Measurements from ENCODE around the gene NTRK3. TPM values are rescaled to one million over a fixed set of nuclear protein-coding genes. Genes with fewer than 3 reads are reported as not detected.

NTRK3 gene
- total RNA-seq, 1 donor from 2014 or later, result not detected

GRCh38 chr15:88238618-88239430 lies 17.7 kb downstream of the NTRK3 start:
- DNase-seq (ENCODE audit: low spot score, unreplicated experiment), result no peak
- Mint-ChIP-seq H3K27ac (peak overlapping the region; percentile 47), H3K27me3 (peaks cover 9% of the 10 kb centered on the region), H3K36me3 (ENCODE audit: insufficient read depth) (no peaks in the 10 kb centered on the region), H3K9me3 (ENCODE audit: low read depth) (no peaks in the 10 kb centered on the region), H3K4me3 (ENCODE audit: low read depth) (no peak overlapping the region), H3K4me1 (ENCODE audit: low read depth) (no peaks in the 10 kb centered on the region)
- TF ChIP-seq CTCF (IDR thresholded peaks at IDR 0.05; ENCODE audit: unreplicated experiment), result no peak

- Mint-ChIP-seq H3K27ac (no peak overlapping the region), H3K4me3 (ENCODE audit: low read depth) (no peak overlapping the region), H3K9me3 (ENCODE audit: low read depth) (no peaks in the 10 kb centered on the region), H3K36me3 (ENCODE audit: insufficient read depth) (no peaks in the 10 kb centered on the region), H3K4me1 (ENCODE audit: low read depth) (no peaks in the 10 kb centered on the region), H3K27me3 (peaks cover 20% of the 10 kb centered on the region)
- TF ChIP-seq CTCF (IDR thresholded peaks at IDR 0.05; ENCODE audit: unreplicated experiment), result no peak
- no peak for DNase-seq (ENCODE audit: low spot score, unreplicated experiment)
Measured at GRCh38 chr15:88234711-88235110, 21.8 kb downstream of the NTRK3 start.

- TF ChIP-seq CTCF (IDR thresholded peaks at IDR 0.05; ENCODE audit: unreplicated experiment), result no peak
Measured at GRCh38 chr15:88233921-88234320, 22.6 kb downstream of the NTRK3 start.

GRCh38 chr15:88232771-88233201 lies 23.8 kb downstream of the NTRK3 start:
- TF ChIP-seq CTCF (IDR thresholded peaks at IDR 0.05; ENCODE audit: unreplicated experiment), result no peak
- Mint-ChIP-seq H3K4me3 (ENCODE audit: low read depth) (no peak overlapping the region), H3K4me1 (ENCODE audit: low read depth) (no peaks in the 10 kb centered on the region), H3K36me3 (ENCODE audit: insufficient read depth) (no peaks in the 10 kb centered on the region), H3K27me3 (peaks cover 37% of the 10 kb centered on the region), H3K27ac (no peak overlapping the region), H3K9me3 (ENCODE audit: low read depth) (no peaks in the 10 kb centered on the region)
- no peak for DNase-seq (ENCODE audit: low spot score, unreplicated experiment)

More at GRCh38 chr15:88233921-88234320, 22.6 kb downstream of the NTRK3 start:
- Mint-ChIP-seq H3K4me3 (ENCODE audit: low read depth) (no peak overlapping the region), H3K27ac (no peak overlapping the region), H3K36me3 (ENCODE audit: insufficient read depth) (no peaks in the 10 kb centered on the region), H3K4me1 (ENCODE audit: low read depth) (no peaks in the 10 kb centered on the region), H3K9me3 (ENCODE audit: low read depth) (no peaks in the 10 kb centered on the region), H3K27me3 (peaks cover 28% of the 10 kb centered on the region)
- no peak for DNase-seq (ENCODE audit: low spot score, unreplicated experiment)

GRCh38 chr15:88231909-88232644 lies 24.5 kb downstream of the NTRK3 start:
- Mint-ChIP-seq H3K36me3 (ENCODE audit: insufficient read depth) (no peaks in the 10 kb centered on the region), H3K27me3 (peaks cover 40% of the 10 kb centered on the region), H3K4me3 (ENCODE audit: low read depth) (no peak overlapping the region), H3K4me1 (ENCODE audit: low read depth) (no peaks in the 10 kb centered on the region), H3K9me3 (ENCODE audit: low read depth) (no peaks in the 10 kb centered on the region), H3K27ac (no peak overlapping the region)
- DNase-seq (ENCODE audit: low spot score, unreplicated experiment), result no peak
- no peak for TF ChIP-seq CTCF (IDR thresholded peaks at IDR 0.05; ENCODE audit: unreplicated experiment)

Measured in progenitor cell of endocrine pancreas (in vitro differentiated cells).